Measurements from ENCODE around the gene BCL2L1. TPM values are rescaled to one million over a fixed set of nuclear protein-coding genes. Genes with fewer than 3 reads are reported as not detected.
"Not testable (repeated sequence)": the region's sequence is repeated elsewhere in the genome, so short reads cannot be mapped to it uniquely, and the experiment has no call there.

Gene BCL2L1
- total and polyA plus RNA-seq, 7 donors = 34.5 to 204 (median 58.1) TPM

GRCh38 chr20:31758521-31758920, 35.9 kb upstream of the BCL2L1 start:
- Histone ChIP-seq H3K27me3 (ENCODE audit: insufficient read depth in 3 of 3, low read length in 2 of 3) (no peaks in the 10 kb centered on the region), H3K4me3 (no peak overlapping the region), H3K27ac (no peak overlapping the region), H3K4me1 (no peaks in the 10 kb centered on the region), H3K9me3 (no peaks in the 10 kb centered on the region), H3K36me3 (ENCODE audit: insufficient read depth in 1 of 2, low read depth in 1 of 2) (no peaks in the 10 kb centered on the region)
- TF ChIP-seq, protein P1, sequence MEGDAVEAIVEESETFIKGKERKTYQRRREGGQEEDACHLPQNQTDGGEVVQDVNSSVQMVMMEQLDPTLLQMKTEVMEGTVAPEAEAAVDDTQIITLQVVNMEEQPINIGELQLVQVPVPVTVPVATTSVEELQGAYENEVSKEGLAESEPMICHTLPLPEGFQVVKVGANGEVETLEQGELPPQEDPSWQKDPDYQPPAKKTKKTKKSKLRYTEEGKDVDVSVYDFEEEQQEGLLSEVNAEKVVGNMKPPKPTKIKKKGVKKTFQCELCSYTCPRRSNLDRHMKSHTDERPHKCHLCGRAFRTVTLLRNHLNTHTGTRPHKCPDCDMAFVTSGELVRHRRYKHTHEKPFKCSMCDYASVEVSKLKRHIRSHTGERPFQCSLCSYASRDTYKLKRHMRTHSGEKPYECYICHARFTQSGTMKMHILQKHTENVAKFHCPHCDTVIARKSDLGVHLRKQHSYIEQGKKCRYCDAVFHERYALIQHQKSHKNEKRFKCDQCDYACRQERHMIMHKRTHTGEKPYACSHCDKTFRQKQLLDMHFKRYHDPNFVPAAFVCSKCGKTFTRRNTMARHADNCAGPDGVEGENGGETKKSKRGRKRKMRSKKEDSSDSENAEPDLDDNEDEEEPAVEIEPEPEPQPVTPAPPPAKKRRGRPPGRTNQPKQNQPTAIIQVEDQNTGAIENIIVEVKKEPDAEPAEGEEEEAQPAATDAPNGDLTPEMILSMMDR (IDR thresholded peaks at IDR 0.05) = no peak
- intact Hi-C loops (cut with DNase I) = no loop called here
- DNase-seq (no peak), ATAC-seq (peak in 3 of 4 donors; percentile 57 to 69 (median 59))
- 25 to 37% (median 28%) methylated on average over 4 of the region's 4 CpGs for WGBS, 3 donors

- H3K27me3 ChIP-seq (ENCODE audit: insufficient read depth in 3 of 3, low read length in 2 of 3) = no peaks in the 10 kb centered on the region
- no peaks in the 10 kb centered on the region for H3K4me1 ChIP-seq
- WGBS, 3 donors = 85 to 97% (median 95%) methylated on average over 3 of the region's 3 CpGs
- H3K9me3 ChIP-seq = no peaks in the 10 kb centered on the region
- no peaks in the 10 kb centered on the region for H3K36me3 ChIP-seq (ENCODE audit: insufficient read depth in 1 of 2, low read depth in 1 of 2)
- no peak overlapping the region for H3K4me3 ChIP-seq
- DNase-seq = no peak
- no peak for ATAC-seq
- intact Hi-C loops (cut with DNase I) = no loop called here
- TF ChIP-seq, protein P1 (IDR thresholded peaks at IDR 0.05) = no peak
- no peak overlapping the region for H3K27ac ChIP-seq
Observed at GRCh38 chr20:31757254-31757653, 34.6 kb upstream of the BCL2L1 start.

GRCh38 chr20:31751126-31751525, 28.5 kb upstream of the BCL2L1 start:
- Histone ChIP-seq H3K4me3 (no peak overlapping the region), H3K27ac (peak overlapping the region; percentile 30), H3K36me3 (ENCODE audit: insufficient read depth in 1 of 2, low read depth in 1 of 2) (no peaks in the 10 kb centered on the region), H3K9me3 (no peaks in the 10 kb centered on the region), H3K27me3 (ENCODE audit: insufficient read depth in 3 of 3, low read length in 2 of 3) (no peaks in the 10 kb centered on the region), H3K4me1 (peaks cover 30% of the 10 kb centered on the region)
- intact Hi-C loops (cut with DNase I) = loop anchor here in 1 of 2 donors (5.0 kb wide), 1 partner anchor 56 kb away; no protein-coding TSS in a partner anchor
- DNase-seq (no peak), ATAC-seq (no peak)
- 10 to 20% (median 15%) methylated on average over 1 of the region's 1 CpG for WGBS, 3 donors
- TF ChIP-seq, protein P1 (IDR thresholded peaks at IDR 0.05) = no peak

DNA sequence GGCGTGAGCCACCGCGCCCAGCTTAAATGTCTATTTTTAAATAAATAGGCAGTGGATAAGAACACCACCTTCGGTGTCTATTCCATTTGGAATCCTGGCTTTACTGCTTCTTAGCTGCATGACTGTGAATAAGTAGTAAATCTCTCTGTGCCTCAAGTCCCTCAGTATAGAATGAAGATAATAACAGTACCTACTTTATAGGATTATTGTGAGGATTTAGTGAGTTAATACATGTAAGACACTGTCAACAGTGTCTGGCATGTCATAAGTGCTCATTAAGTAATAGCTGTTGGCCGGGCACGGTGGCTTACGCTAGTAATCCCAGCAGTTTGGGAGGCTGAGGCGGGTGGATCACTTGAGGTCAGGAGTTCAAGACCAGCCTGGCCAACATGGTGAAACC, 26.6 kb upstream of the BCL2L1 start:
- TF ChIP-seq, protein P1 (IDR thresholded peaks at IDR 0.05) = no peak
- Histone ChIP-seq H3K4me1 (peaks cover 37% of the 10 kb centered on the region), H3K27ac (peak overlapping the region; percentile 81), H3K27me3 (ENCODE audit: insufficient read depth in 3 of 3, low read length in 2 of 3) (no peaks in the 10 kb centered on the region), H3K36me3 (ENCODE audit: insufficient read depth in 1 of 2, low read depth in 1 of 2) (no peaks in the 10 kb centered on the region), H3K9me3 (no peaks in the 10 kb centered on the region), H3K4me3 (no peak overlapping the region)
- DNase-seq (no peak), ATAC-seq (peak in 2 of 4 donors; percentile 20 to 31)
- intact Hi-C loops (cut with DNase I) = loop anchor here in 1 of 2 donors (5.0 kb wide), 1 partner anchor 68 kb away; the partner anchor contains the start of gene MYLK2
- WGBS, 3 donors = 29 to 57% (median 32%) methylated on average over 8 of the region's 8 CpGs

DNA sequence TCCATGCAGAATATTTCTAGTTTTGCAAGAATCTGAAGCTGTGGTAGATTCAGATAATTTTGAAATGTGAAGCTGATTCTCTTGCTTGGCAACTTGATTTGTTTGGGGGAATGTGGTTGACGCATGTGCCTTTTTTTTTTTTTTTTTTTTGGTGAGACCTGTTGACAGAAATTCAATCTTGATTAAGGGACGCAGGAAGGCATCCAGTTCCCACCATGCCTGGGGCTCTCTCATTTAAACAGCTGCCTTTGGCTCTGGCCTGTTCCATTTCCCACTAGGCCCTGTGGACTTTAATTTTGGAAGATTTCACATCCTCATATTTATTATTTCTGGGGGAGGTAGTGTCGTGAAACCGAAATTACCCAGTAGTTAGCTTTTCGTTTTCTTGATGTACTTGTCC, 25.0 kb upstream of the BCL2L1 start:
- Histone ChIP-seq H3K36me3 (ENCODE audit: insufficient read depth in 1 of 2, low read depth in 1 of 2) (no peaks in the 10 kb centered on the region), H3K9me3 (no peaks in the 10 kb centered on the region), H3K4me3 (no peak overlapping the region), H3K27ac (peak overlapping the region; percentile 81), H3K27me3 (ENCODE audit: insufficient read depth in 3 of 3, low read length in 2 of 3) (no peaks in the 10 kb centered on the region), H3K4me1 (peaks cover 37% of the 10 kb centered on the region)
- WGBS, 3 donors = 13 to 25% (median 22%) methylated on average over 5 of the region's 5 CpGs
- DNase-seq (no peak), ATAC-seq (peak; percentile 84 to 92 (median 90))
- intact Hi-C loops (cut with DNase I) = loop anchor here in 1 of 2 donors (5.0 kb wide), 1 partner anchor 70 kb away; the partner anchor contains the start of gene MYLK2
- TF ChIP-seq, protein P1 (IDR thresholded peaks at IDR 0.05) = no peak

DNA sequence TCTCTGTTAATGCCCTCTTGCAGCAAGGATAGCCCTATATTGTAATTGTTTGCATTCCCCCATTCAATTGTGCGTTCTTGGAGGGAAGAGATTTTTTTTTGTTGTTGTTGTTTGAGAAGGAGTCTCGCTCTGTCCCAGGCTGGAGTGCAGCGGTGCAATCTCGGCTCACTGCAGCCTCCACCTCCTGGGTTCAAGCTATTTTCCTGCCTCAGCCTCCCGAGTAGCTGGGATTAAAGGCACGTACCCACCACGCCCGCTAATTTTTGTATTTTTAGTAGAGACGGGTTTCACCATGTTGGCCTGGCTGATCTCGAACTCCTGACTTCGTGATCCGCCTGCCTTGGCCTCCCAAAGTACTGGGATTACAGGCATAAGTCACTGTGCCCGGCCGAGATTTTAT, 24.4 kb upstream of the BCL2L1 start:
- intact Hi-C loops (cut with DNase I) = loop anchor here in 1 of 2 donors (5.0 kb wide), 1 partner anchor 70 kb away; the partner anchor contains the start of gene MYLK2
- Histone ChIP-seq H3K4me1 (peaks cover 37% of the 10 kb centered on the region), H3K4me3 (peak overlapping the region; percentile 1), H3K27ac (peak overlapping the region; percentile 81)
- not testable (repeated sequence) for H3K9me3 ChIP-seq; H3K36me3 ChIP-seq (ENCODE audit: insufficient read depth in 1 of 2, low read depth in 1 of 2); H3K27me3 ChIP-seq (ENCODE audit: insufficient read depth in 3 of 3, low read length in 2 of 3); DNase-seq
- WGBS, 3 donors = 49 to 66% (median 51%) methylated on average over 14 of the region's 14 CpGs
- ATAC-seq = peak; percentile 2 to 22 (median 18)

Data from psoas muscle (tissue), 8 donors.